IMR-90 (cell line): ENCODE measurements around the gene TTC1. TPM values are rescaled to one million over a fixed set of nuclear protein-coding genes. Genes with fewer than 3 reads are reported as not detected.

Source experiments
- ATAC-seq: fragments of 200-7000 bp; cut with Tn5 transposase; 2 replicates; pipeline ENCODE4 v1.9.1; 2020; ENCODE audit warnings: low read depth, mild to moderate bottlenecking, moderate library complexity
- BruUV-seq: library from RNA; stranded (reverse); fragments of 400-500 nt; replicated peaks from 2 replicates; lab custom pipeline; 2021; lab: Mats Ljungman, UMichigan
- CTCF ChIA-PET: fragments of 300-600 bp; formaldehyde crosslinking; extraction: SDS; loops from one replicate; lab custom pipeline; 2021; ENCODE audit warnings: antibody characterized with exemption; lab: Yijun Ruan, JAX
- POLR2A ChIA-PET: fragments of 300-600 bp; sonication (Branson Sonifier 250); formaldehyde crosslinking; loops from one replicate; lab custom pipeline; 2022; ENCODE audit warnings: antibody characterized with exemption; ENCODE audit not compliant: unreplicated experiment; lab: Charles Lee
- DNase-seq: peaks from one replicate; pipeline ENCODE4 v3.0.0; 2013
- H2AFZ ChIP-seq: replicated peaks from 2 replicates; pipeline ENCODE3; 2013; ENCODE audit warnings: low read length, mild to moderate bottlenecking; ENCODE audit not compliant: poor library complexity
- H2AK5ac ChIP-seq: 2 replicates; pipeline ENCODE4 v1.6.1; 2013; ENCODE audit warnings: low read depth, low read length, inconsistent platforms
- H2AK9ac ChIP-seq: replicated peaks from 2 replicates; pipeline ENCODE3; 2013; ENCODE audit warnings: mild to moderate bottlenecking, low read depth, low read length, moderate library complexity; ENCODE audit not compliant: poor library complexity
- H2BK120ac ChIP-seq: 2 replicates; pipeline ENCODE4 v1.6.1; 2013; ENCODE audit warnings: low read depth, low read length, inconsistent platforms
- H2BK15ac ChIP-seq: 3 replicates; pipeline ENCODE4 v1.6.1; 2013; ENCODE audit warnings: low read depth, low read length, inconsistent platforms
- H2BK20ac ChIP-seq: 2 replicates; pipeline ENCODE4 v1.6.1; 2013; ENCODE audit warnings: low read depth, mild to moderate bottlenecking, inconsistent platforms, low read length, moderate library complexity
- H2BK5ac ChIP-seq: 2 replicates; pipeline ENCODE4 v1.6.1; 2013; ENCODE audit warnings: mild to moderate bottlenecking, low read depth, low read length, inconsistent platforms; ENCODE audit not compliant: poor library complexity, severe bottlenecking
- H3K14ac ChIP-seq: replicated peaks from 2 replicates; pipeline ENCODE4 v1.6.1; 2013; ENCODE audit warnings: low read depth, low read length, inconsistent platforms
- H3K18ac ChIP-seq: 2 replicates; pipeline ENCODE4 v1.6.1; 2013; ENCODE audit warnings: low read depth, low read length, control low read depth
- H3K23ac ChIP-seq: 2 replicates; pipeline ENCODE4 v1.6.1; 2013; ENCODE audit warnings: low read depth, low read length, inconsistent platforms
- H3K27ac ChIP-seq: 2 replicates; pipeline ENCODE4 v1.5.1; 2013; ENCODE audit warnings: mild to moderate bottlenecking, control low read depth, low read length; ENCODE audit not compliant: insufficient read depth
- H3K27me3 ChIP-seq: 2 replicates; pipeline ENCODE4 v1.6.1; 2013; ENCODE audit warnings: low read length; ENCODE audit not compliant: control insufficient read depth, insufficient read depth
- H3K36me3 ChIP-seq: 2 replicates; pipeline ENCODE4 v1.6.1; 2013; ENCODE audit warnings: low read length, mixed read lengths; ENCODE audit not compliant: control insufficient read depth, insufficient read depth
- H3K4ac ChIP-seq: 2 replicates; pipeline ENCODE4 v1.6.1; 2013; ENCODE audit warnings: low read depth, low read length, inconsistent platforms
- H3K4me1 ChIP-seq: 2 replicates; pipeline ENCODE4 v1.6.1; 2013; ENCODE audit warnings: low read length, mixed read lengths; ENCODE audit not compliant: control insufficient read depth, insufficient read depth
- H3K4me2 ChIP-seq: 2 replicates; pipeline ENCODE4 v1.6.1; 2013; ENCODE audit warnings: low read depth, mild to moderate bottlenecking, control low read depth, low read length, moderate library complexity
- H3K4me3 ChIP-seq: 2 replicates; pipeline ENCODE4 v1.5.1; 2013; ENCODE audit warnings: low read depth, mild to moderate bottlenecking, control low read depth, low read length, moderate library complexity; ENCODE audit not compliant: insufficient read depth
- H3K56ac ChIP-seq: 2 replicates; pipeline ENCODE4 v1.6.1; 2013; ENCODE audit warnings: low read length, inconsistent platforms; ENCODE audit not compliant: insufficient read depth; ENCODE audit errors: extremely low read depth
- H3K79me1 ChIP-seq, 2 experiments: 2 replicates each; pipeline ENCODE4 v1.6.1; 2013; ENCODE audit warnings: low read length in 2 of 2, inconsistent platforms in 1 of 2, low read depth in 1 of 2
- H3K9ac ChIP-seq: 2 replicates; pipeline ENCODE4 v1.6.1; 2013; ENCODE audit warnings: low read depth, low read length, control low read depth
- H3K9me1 ChIP-seq: 2 replicates; pipeline ENCODE4 v1.6.1; 2013; ENCODE audit warnings: low read length, inconsistent platforms; ENCODE audit not compliant: insufficient read depth
- H3K9me3 ChIP-seq: 2 replicates; pipeline ENCODE4 v1.6.1; 2013; ENCODE audit warnings: low read length; ENCODE audit not compliant: control insufficient read depth, insufficient read depth
- H4K20me1 ChIP-seq: 2 replicates; pipeline ENCODE4 v1.6.1; 2013; ENCODE audit warnings: low read length, inconsistent platforms; ENCODE audit not compliant: insufficient read depth
- H4K5ac ChIP-seq: 2 replicates; pipeline ENCODE4 v1.6.1; 2013; ENCODE audit warnings: mild to moderate bottlenecking, low read depth, low read length, control low read depth
- H4K8ac ChIP-seq, 2 experiments: 2 replicates each; pipeline ENCODE4 v1.6.1; 2013; ENCODE audit warnings: low read depth in 2 of 2, low read length in 2 of 2, control low read depth in 1 of 2, inconsistent platforms in 1 of 2
- H4K91ac ChIP-seq: 2 replicates; pipeline ENCODE4 v1.6.1; 2013; ENCODE audit warnings: low read depth, low read length, inconsistent platforms; ENCODE audit not compliant: insufficient read depth
- BHLHE40 ChIP-seq: fragments of 150-350 bp; IDR thresholded peaks from 2 replicates; pipeline ENCODE4 v1.6.1; 2016; ENCODE audit warnings: mild to moderate bottlenecking, low read depth, low read length
- CTCF ChIP-seq: conservative IDR thresholded peaks from 2 replicates; pipeline ENCODE4 v1.5.1; 2012; ENCODE audit warnings: mild to moderate bottlenecking, low read depth, low read length, improper control_type of control experiment
- MAFK ChIP-seq: IDR thresholded peaks from 2 replicates; pipeline ENCODE4 v1.6.1; 2012; ENCODE audit warnings: low read depth, low read length, improper control_type of control experiment
- POLR2A ChIP-seq: IDR thresholded peaks from 2 replicates; pipeline ENCODE4 v1.6.1; 2012; ENCODE audit warnings: mild to moderate bottlenecking, low read depth, low read length
- RAD21 ChIP-seq: IDR thresholded peaks from 2 replicates; pipeline ENCODE4 v1.6.1; 2012; ENCODE audit warnings: low read length, improper control_type of control experiment
- RCOR1 ChIP-seq: IDR thresholded peaks from 2 replicates; pipeline ENCODE4 v1.6.1; 2012; ENCODE audit warnings: mild to moderate bottlenecking, low read length, improper control_type of control experiment; ENCODE audit not compliant: insufficient replicate concordance
- WGBS, 2 experiments: methylation state at CpG; one replicate each; pipeline versions ENCODE4 v1.1.5 to v1.1.7; 2013; ENCODE audit warnings: missing lambda C conversion rate in 2 of 2; ENCODE audit not compliant: insufficient read length in 1 of 2; ENCODE audit errors: extremely low coverage in 2 of 2; 5-methylcytosine and 5-hydroxymethylcytosine counted together
- dilution Hi-C: fragments of 300-500 bp; cut with HindIII; formaldehyde crosslinking; loops from one replicate; pipeline ENCODE4 v1.14.3; 2018; ENCODE audit warnings: low sequenced_read_pairs; ENCODE audit not compliant: unreplicated experiment
- in situ Hi-C: fragments of 300-500 bp; cut with MboI; formaldehyde crosslinking; loops from 3 replicates; pipeline ENCODE4 v1.14.3; 2019; ENCODE audit warnings: low sequenced_read_pairs, inconsistent platforms, mixed read lengths
- intact Hi-C: fragments of 100-400 bp; cut with micrococcal nuclease; formaldehyde crosslinking; loops from 2 replicates; pipeline ENCODE4 v1.10.0; 2022
- polyA plus RNA-seq, 3 experiments: library from polyadenylated mRNA; depleted of rRNA; stranded (reverse); fragments of >200 nt; gene quantifications; 2 replicates each; pipeline ENCODE4 v1.2.3, GENCODE V29; 2012; ENCODE audit warnings: low replicate concordance in 1 of 3
- total RNA-seq: library from RNA; depleted of rRNA; stranded (reverse); fragments of >200 nt; gene quantifications from 2 replicates; pipeline ENCODE4 v1.2.3, GENCODE V29; 2012

TTC1 gene
- total and polyA plus RNA-seq, 2 of the 4 experiments (the other 2 are of a cell fraction) = 23.1 to 41.1 TPM

- no peaks in the 10 kb centered on the region for H4K20me1 ChIP-seq
- H4K8ac ChIP-seq = peak overlapping the region; percentile 31 to 83; a peak in 3 of 4 replicates
- ATAC-seq = peak; percentile 48
- H3K4me1 ChIP-seq = peaks cover 11% of the 10 kb centered on the region
- no peak overlapping the region for H2AFZ ChIP-seq
- H2BK120ac ChIP-seq = peak overlapping the region; percentile 94
- CTCF ChIA-PET = interaction anchor here (0.5 to 1.2 kb wide), 4 partner anchors 61 to 262 kb away, joined by 3 to 4 read pairs (median 4); no protein-coding TSS in a partner anchor
- no TSS peak for BruUV-seq
- TF ChIP-seq BHLHE40 (no peak), RAD21 (no peak), POLR2A (no peak), CTCF (no peak), MAFK (no peak), RCOR1 (no peak)
- no peak for DNase-seq
- H2BK20ac ChIP-seq = peak overlapping the region; percentile 86
- peak overlapping the region; percentile 76 for H3K4me2 ChIP-seq
- peaks cover 9% of the 10 kb centered on the region for H3K9me1 ChIP-seq
- peak overlapping the region; percentile 86 for H3K27ac ChIP-seq
- peak overlapping the region; percentile 89; the same call in 2 of the 3 replicates for H2BK15ac ChIP-seq
- H4K5ac ChIP-seq = peak overlapping the region; percentile 59; the same call in 1 of the 2 replicates
- H3K4me3 ChIP-seq = no peak overlapping the region; the same call in 1 of the 2 replicates
- peak overlapping the region; percentile 92 for H3K14ac ChIP-seq
- peak overlapping the region; percentile 75 for H3K23ac ChIP-seq
- intact Hi-C loops (loop anchor here (10.0 kb wide), 1 partner anchor 311 kb away; no protein-coding TSS in a partner anchor), dilution Hi-C loops (no loop called here), in situ Hi-C loops (no loop called here)
- POLR2A ChIA-PET = no interaction called here
- H3K27me3 ChIP-seq = no peaks in the 10 kb centered on the region
- peak overlapping the region; percentile 77 for H3K56ac ChIP-seq
- H2BK5ac ChIP-seq = peak overlapping the region; percentile 89
- peak overlapping the region; percentile 94 for H3K4ac ChIP-seq
- H3K9me3 ChIP-seq = no peaks in the 10 kb centered on the region
- peak overlapping the region; percentile 83 for H4K91ac ChIP-seq
- H3K36me3 ChIP-seq = peaks cover 2% of the 10 kb centered on the region; the same call in 1 of the 2 replicates
- H2AK5ac ChIP-seq = peak overlapping the region; percentile 94
- H2AK9ac ChIP-seq = no peak overlapping the region
- peaks cover 11 to 35% of the 10 kb centered on the region in 2 experiments for H3K79me1 ChIP-seq
- no peak overlapping the region; the same call in 1 of the 2 replicates for H3K9ac ChIP-seq
- WGBS, 2 experiments = no CpG with 5 or more reads among the region's 3 CpGs
- H3K18ac ChIP-seq = peak overlapping the region; percentile 83
Observed at GRCh38 chr5:160083501-160083900, 74.6 kb downstream of the TTC1 start.
